Left ventricle myocardium inferior (tissue), 1 donor: ENCODE data around the gene TBC1D3I. TPM values are rescaled to one million over a fixed set of nuclear protein-coding genes. Genes with fewer than 3 reads are reported as not detected.
"Not testable (repeated sequence)": the region's sequence is repeated elsewhere in the genome, so short reads cannot be mapped to it uniquely, and the experiment has no call there.

Experiments
- DNase-seq: peaks from one replicate; pipeline ENCODE4 v3.0.0-alpha.2; 2020
- H3K27ac ChIP-seq: fragments of 200-600 bp; replicated peaks from 2 replicates; pipeline ENCODE4 v1.8.0; 2021
- H3K27me3 ChIP-seq: fragments of 200-600 bp; 2 replicates; pipeline ENCODE4 v1.8.0; 2021; ENCODE audit warnings: low read depth
- H3K36me3 ChIP-seq: fragments of 200-600 bp; 2 replicates; pipeline ENCODE4 v1.8.0; 2021
- H3K4me1 ChIP-seq: fragments of 200-600 bp; 2 replicates; pipeline ENCODE4 v1.8.0; 2021
- H3K4me3 ChIP-seq: fragments of 200-600 bp; 2 replicates; pipeline ENCODE4 v1.8.0; 2021; ENCODE audit warnings: mild to moderate bottlenecking, moderate library complexity
- H3K9me3 ChIP-seq: fragments of 200-600 bp; replicated peaks from 2 replicates; pipeline ENCODE4 v1.8.0; 2021
- CTCF ChIP-seq: fragments of 200-600 bp; IDR thresholded peaks from 2 replicates; pipeline ENCODE4 v1.8.0; 2021; ENCODE audit warnings: antibody characterized with exemption, mild to moderate bottlenecking, borderline replicate concordance
- intact Hi-C: fragments of 100-400 bp; cut with micrococcal nuclease; formaldehyde crosslinking; loops from one replicate; pipeline ENCODE4 v1.11.0; 2022
- total RNA-seq: library from RNA; stranded (reverse); fragmentation: NEBNext Ultra II Directional; extraction: Animal tissue kit (Norgen Biotek cat#: 25700); gene quantifications from one replicate; pipeline ENCODE4 v1.2.1, GENCODE V29; 2021
- donor health status: DM: no; HTN: yes; CAD: no; lungs with severe emphysema.

Gene TBC1D3I
- total RNA-seq, 1 donor from 2014 or later: not detected

- Histone ChIP-seq H3K4me1 (no peaks in the 10 kb centered on the region), H3K27me3 (peaks cover 61% of the 10 kb centered on the region)
- intact Hi-C loops: no loop called here
These were observed 49.5 kb downstream of the TBC1D3I start for GRCh38 chr17:36214918-36215317.

DNA sequence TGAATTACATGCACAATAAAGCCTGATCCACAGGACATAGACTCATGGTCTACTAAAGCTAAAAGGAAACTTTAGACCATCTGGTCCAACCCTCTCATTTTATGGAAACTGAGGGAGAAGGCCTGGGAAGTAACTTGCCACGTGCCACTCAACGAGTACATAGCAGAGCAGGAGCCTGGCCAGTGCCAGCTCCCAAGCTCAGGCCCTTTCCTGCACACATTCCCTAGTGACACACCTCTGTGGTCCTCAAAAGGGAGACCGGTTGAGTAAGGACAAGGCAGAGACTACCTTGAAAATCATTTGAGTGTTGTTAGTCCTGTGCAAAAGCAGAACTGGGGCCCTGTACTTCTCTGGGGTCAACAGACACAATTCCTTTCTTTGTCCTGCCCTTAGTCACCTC lies 50.7 kb downstream of the TBC1D3I start:
- no peak for DNase-seq
- Histone ChIP-seq H3K36me3 (no peaks in the 10 kb centered on the region), H3K27me3 (peaks cover 61% of the 10 kb centered on the region)

More at GRCh38 chr17:36214918-36215317, 49.5 kb downstream of the TBC1D3I start:
- H3K9me3 ChIP-seq: peaks cover 6% of the 10 kb centered on the region
- H3K27ac ChIP-seq: no peak overlapping the region
- no peaks in the 10 kb centered on the region for H3K36me3 ChIP-seq
- no peak for DNase-seq
- no peak overlapping the region for H3K4me3 ChIP-seq
- TF ChIP-seq CTCF: no peak

GRCh38 chr17:36212966-36213365 lies 51.4 kb downstream of the TBC1D3I start:
- H3K27me3 ChIP-seq: peaks cover 58% of the 10 kb centered on the region
- DNase-seq: no peak
- no peak for TF ChIP-seq CTCF
- H3K4me1 ChIP-seq: no peaks in the 10 kb centered on the region
- intact Hi-C loops: no loop called here
- no peaks in the 10 kb centered on the region for H3K36me3 ChIP-seq
- no peak overlapping the region for H3K4me3 ChIP-seq
- H3K27ac ChIP-seq: no peak overlapping the region
- no peaks in the 10 kb centered on the region for H3K9me3 ChIP-seq

More for the DNA sequence above, 50.7 kb downstream of the TBC1D3I start:
- Histone ChIP-seq H3K4me3 (no peak overlapping the region), H3K4me1 (no peaks in the 10 kb centered on the region), H3K27ac (no peak overlapping the region), H3K9me3 (peaks cover under 1% of the 10 kb centered on the region)
- intact Hi-C loops: no loop called here
- no peak for TF ChIP-seq CTCF

GRCh38 chr17:36212272-36212605 lies 52.1 kb downstream of the TBC1D3I start:
- Histone ChIP-seq H3K36me3 (no peaks in the 10 kb centered on the region), H3K9me3 (no peaks in the 10 kb centered on the region), H3K4me1 (no peaks in the 10 kb centered on the region), H3K27me3 (peaks cover 58% of the 10 kb centered on the region), H3K27ac (no peak overlapping the region), H3K4me3 (no peak overlapping the region)
- intact Hi-C loops: no loop called here
- no peak for DNase-seq
- TF ChIP-seq CTCF: no peak

GRCh38 chr17:36211484-36212271 lies 52.7 kb downstream of the TBC1D3I start:
- intact Hi-C loops: not testable (repeated sequence)
- peaks cover 54% of the 10 kb centered on the region for H3K27me3 ChIP-seq

GRCh38 chr17:36210439-36211211 lies 53.7 kb downstream of the TBC1D3I start, which contains the start of gene CCL4L2:
CCL4L2 (plus strand) TSS chr17:36211063.
- H3K4me3 ChIP-seq, H3K36me3 ChIP-seq, intact Hi-C loops, H3K9me3 ChIP-seq, DNase-seq, H3K27ac ChIP-seq, H3K4me1 ChIP-seq: not testable (repeated sequence)
- peaks cover 50% of the 10 kb centered on the region for H3K27me3 ChIP-seq

More at GRCh38 chr17:36211484-36212271, 52.7 kb downstream of the TBC1D3I start:
- not testable (repeated sequence) for H3K36me3 ChIP-seq, H3K4me3 ChIP-seq, H3K4me1 ChIP-seq, H3K27ac ChIP-seq, DNase-seq, H3K9me3 ChIP-seq
